Measurements from ENCODE around the gene FUT6. TPM values are rescaled to one million over a fixed set of nuclear protein-coding genes. Genes with fewer than 3 reads are reported as not detected.
A peak's percentile ranks its signal among the peaks of the same experiment; 100 is the strongest.
"Not testable (repeated sequence)": the region's sequence is repeated elsewhere in the genome, so short reads cannot be mapped to it uniquely, and the experiment has no call there.

Gene FUT6
- total RNA-seq, 1 donor from 2014 or later: 2.7 TPM

DNA sequence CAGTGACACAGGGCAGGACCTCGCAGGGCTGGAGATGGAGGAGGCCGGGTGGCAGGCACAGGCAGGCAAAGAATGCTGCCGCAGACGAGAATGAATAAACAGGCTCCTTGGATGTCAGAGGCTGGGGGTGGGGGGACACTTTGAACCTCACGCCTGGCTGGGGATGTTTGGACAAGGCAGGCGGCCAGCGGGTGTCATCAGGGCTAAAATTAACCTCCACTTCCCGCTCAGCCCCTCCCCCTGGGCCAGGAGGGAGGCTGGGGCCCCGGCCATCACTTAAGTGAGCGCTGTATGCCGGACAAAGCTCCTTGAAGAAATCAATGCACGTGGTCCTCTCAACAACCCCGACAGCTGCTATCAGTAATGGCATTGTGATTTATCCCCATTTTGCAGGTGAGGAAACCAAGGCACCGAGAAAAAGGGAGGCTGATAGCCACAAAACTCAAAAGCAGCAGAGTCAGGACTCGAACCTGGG lies 41.1 kb upstream of the FUT6 start:
- Histone ChIP-seq H3K27me3 (no peaks in the 10 kb centered on the region), H3K9me3 (no peaks in the 10 kb centered on the region), H3K4me1 (peaks cover 14% of the 10 kb centered on the region), H3K27ac (no peak overlapping the region), H3K36me3 (no peaks in the 10 kb centered on the region), H3K4me3 (no peak overlapping the region)
- ATAC-seq: peak; percentile 65
- DNase-seq: peak; percentile 74
- intact Hi-C loops (cut with DNase I): no loop called here
- TF ChIP-seq, protein P1, sequence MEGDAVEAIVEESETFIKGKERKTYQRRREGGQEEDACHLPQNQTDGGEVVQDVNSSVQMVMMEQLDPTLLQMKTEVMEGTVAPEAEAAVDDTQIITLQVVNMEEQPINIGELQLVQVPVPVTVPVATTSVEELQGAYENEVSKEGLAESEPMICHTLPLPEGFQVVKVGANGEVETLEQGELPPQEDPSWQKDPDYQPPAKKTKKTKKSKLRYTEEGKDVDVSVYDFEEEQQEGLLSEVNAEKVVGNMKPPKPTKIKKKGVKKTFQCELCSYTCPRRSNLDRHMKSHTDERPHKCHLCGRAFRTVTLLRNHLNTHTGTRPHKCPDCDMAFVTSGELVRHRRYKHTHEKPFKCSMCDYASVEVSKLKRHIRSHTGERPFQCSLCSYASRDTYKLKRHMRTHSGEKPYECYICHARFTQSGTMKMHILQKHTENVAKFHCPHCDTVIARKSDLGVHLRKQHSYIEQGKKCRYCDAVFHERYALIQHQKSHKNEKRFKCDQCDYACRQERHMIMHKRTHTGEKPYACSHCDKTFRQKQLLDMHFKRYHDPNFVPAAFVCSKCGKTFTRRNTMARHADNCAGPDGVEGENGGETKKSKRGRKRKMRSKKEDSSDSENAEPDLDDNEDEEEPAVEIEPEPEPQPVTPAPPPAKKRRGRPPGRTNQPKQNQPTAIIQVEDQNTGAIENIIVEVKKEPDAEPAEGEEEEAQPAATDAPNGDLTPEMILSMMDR (IDR thresholded peaks at IDR 0.05): no peak

DNA sequence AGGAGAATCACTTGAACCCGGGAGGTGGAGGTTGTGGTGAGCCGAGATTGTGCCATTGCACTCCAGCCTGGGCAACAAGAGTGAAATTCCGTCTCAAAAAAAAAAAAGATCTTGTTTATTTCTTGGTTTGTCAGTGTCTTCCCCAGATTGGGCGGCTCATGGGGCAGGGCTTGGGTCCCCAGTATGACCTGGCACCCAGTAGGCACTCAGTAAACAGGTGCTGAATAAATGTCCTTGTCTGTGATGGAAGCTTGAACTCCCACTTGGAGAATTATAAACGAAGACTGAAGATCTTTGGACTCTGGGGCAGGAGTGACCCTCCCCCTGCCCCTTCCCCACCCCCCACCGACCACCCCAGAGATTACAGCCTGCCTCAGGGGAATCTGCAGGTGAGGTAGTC lies 40.7 kb upstream of the FUT6 start:
- no peak overlapping the region for H3K27ac ChIP-seq
- no peak for ATAC-seq
- H3K9me3 ChIP-seq: no peaks in the 10 kb centered on the region
- no peak overlapping the region for H3K4me3 ChIP-seq
- H3K4me1 ChIP-seq: peaks cover 14% of the 10 kb centered on the region
- DNase-seq: no peak
- H3K36me3 ChIP-seq: no peaks in the 10 kb centered on the region
- H3K27me3 ChIP-seq: no peaks in the 10 kb centered on the region
- intact Hi-C loops (cut with DNase I): no loop called here
- TF ChIP-seq, protein P1 (IDR thresholded peaks at IDR 0.05): no peak

DNA sequence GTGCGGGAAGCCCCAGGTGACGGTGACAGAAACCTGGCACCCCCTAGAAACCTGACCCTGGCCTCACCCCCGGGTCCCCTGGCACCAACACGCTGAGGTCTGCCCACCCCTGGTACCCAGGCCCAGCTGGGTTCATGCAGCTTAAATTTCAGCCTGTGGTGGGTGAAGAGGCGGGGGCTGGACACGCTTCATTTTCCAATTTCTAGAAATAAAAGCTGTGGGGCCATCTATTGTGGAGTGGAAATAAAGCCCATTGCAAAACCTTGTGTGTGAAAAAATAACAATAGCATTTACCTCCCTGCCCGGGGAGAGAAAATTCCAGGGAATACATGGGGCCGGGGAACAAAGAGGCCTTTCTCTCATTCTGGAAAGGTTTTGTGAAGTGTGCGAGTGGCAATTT lies 38.4 kb upstream of the FUT6 start:
- Histone ChIP-seq H3K36me3 (no peaks in the 10 kb centered on the region), H3K4me1 (peaks cover 14% of the 10 kb centered on the region), H3K27me3 (no peaks in the 10 kb centered on the region), H3K27ac (no peak overlapping the region), H3K4me3 (no peak overlapping the region), H3K9me3 (no peaks in the 10 kb centered on the region)
- no peak for DNase-seq
- ATAC-seq: no peak
- TF ChIP-seq, protein P1 (IDR thresholded peaks at IDR 0.05): no peak
- intact Hi-C loops (cut with DNase I): no loop called here

DNA sequence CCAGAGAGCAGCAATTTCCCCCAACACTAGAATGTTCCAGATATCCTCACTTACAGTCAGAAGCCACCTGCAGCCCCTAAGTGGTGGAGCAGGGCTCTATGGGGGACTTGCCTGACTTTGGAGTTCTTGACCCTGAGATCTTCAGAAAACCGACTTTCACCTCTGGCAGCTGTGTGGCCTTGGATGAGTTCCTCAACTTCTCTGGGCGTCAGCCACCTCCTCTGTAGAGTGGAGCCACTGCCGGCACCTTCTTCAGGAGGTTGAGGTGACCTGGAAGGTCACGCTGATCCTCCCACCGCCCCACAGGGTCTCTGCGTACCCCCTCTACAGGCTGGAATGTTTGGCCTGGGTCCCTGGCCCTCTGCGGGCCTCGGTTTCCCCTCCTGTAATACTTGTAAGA lies 37.9 kb upstream of the FUT6 start:
- DNase-seq: no peak
- Histone ChIP-seq H3K9me3 (no peaks in the 10 kb centered on the region), H3K27ac (no peak overlapping the region), H3K27me3 (no peaks in the 10 kb centered on the region), H3K4me3 (no peak overlapping the region), H3K36me3 (no peaks in the 10 kb centered on the region), H3K4me1 (peaks cover 14% of the 10 kb centered on the region)
- ATAC-seq: no peak
- TF ChIP-seq, protein P1 (IDR thresholded peaks at IDR 0.05): no peak
- intact Hi-C loops (cut with DNase I): no loop called here

DNA sequence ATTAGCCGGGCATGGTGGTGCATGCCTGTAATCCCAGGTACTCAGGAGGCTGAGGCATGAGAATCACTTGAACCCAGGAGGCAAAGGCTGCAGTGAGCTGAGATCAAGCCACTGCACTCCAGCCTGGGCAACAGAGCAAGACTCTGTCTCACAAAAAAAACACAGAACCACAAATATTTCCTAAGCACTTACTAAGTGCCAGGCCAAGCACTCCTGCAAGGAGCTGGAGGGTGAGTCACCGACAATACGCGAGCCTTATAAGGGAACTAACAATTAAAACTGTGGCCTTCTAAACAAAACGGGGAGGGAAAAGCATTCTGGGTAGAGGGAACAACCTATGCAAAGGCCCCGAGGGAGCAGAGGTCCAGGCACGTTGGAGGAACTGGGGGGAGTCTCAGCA lies 35.0 kb upstream of the FUT6 start:
- intact Hi-C loops (cut with DNase I); H3K27ac ChIP-seq: not testable (repeated sequence)
- peak; percentile 45 for ATAC-seq

DNA sequence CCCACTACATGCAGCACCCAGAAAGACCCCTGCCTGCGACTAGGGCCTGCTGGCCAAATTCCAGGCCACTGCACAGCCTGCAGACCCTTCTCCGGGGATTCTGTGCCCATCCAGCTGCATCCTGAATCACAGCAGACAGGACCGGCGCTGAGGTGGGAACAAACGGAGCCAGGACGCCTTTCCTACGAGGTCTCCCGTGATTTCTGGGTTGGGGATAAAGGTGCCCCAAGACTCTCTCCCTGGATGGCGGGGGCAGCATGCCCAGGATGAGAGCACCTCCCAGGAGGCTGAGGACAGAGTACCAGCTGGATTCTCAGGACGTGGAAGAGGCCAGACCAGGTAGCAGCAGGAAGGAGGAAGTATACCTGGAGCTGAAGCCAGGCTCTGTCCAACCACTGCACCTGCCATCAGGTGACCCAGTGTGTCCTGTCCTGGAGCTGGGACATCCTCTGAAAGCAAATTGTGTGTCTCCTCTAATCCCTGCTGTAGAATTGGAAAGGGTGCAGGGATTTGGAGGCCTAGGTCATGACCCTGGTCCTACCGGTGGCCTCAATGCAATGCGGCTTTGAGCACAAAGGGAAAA lies 34.2 kb upstream of the FUT6 start:
- TF ChIP-seq, protein P1 (IDR thresholded peaks at IDR 0.05): no peak
- no peaks in the 10 kb centered on the region for H3K27me3 ChIP-seq
- DNase-seq (no peak), ATAC-seq (no peak)
- intact Hi-C loops (cut with DNase I): no loop called here
- no peak overlapping the region for H3K27ac ChIP-seq
- H3K36me3 ChIP-seq: no peaks in the 10 kb centered on the region
- H3K4me1 ChIP-seq: no peaks in the 10 kb centered on the region
- no peaks in the 10 kb centered on the region for H3K9me3 ChIP-seq
- H3K4me3 ChIP-seq: no peak overlapping the region

More for the DNA sequence above, 35.0 kb upstream of the FUT6 start:
- not testable (repeated sequence) for H3K27me3 ChIP-seq, H3K4me3 ChIP-seq, DNase-seq, H3K9me3 ChIP-seq, H3K36me3 ChIP-seq, H3K4me1 ChIP-seq
